Effector memory CD4-positive, alpha-beta T cell (primary cell): ENCODE results near the gene LRRC10B.
"Not testable (repeated sequence)": the region's sequence is repeated elsewhere in the genome, so short reads cannot be mapped to it uniquely, and the experiment has no call there.

Source experiments
- DNase-seq, 3 donors: peaks; one replicate each; pipeline ENCODE4 v3.0.0-alpha.2; 2020
- H3K27ac ChIP-seq: 2 replicates; pipeline ENCODE4 v1.7.0; 2013; ENCODE audit warnings: mild to moderate bottlenecking, low read length, moderate library complexity; ENCODE audit not compliant: insufficient read depth, poor library complexity, severe bottlenecking
- H3K27me3 ChIP-seq: replicated peaks from 2 replicates; pipeline ENCODE4 v1.7.0; 2013; ENCODE audit warnings: mild to moderate bottlenecking, low read length; ENCODE audit not compliant: insufficient read depth, control insufficient read depth, poor library complexity, severe bottlenecking
- H3K36me3 ChIP-seq: 2 replicates; pipeline ENCODE4 v1.7.0; 2013; ENCODE audit warnings: mild to moderate bottlenecking, low read length, moderate library complexity; ENCODE audit not compliant: control insufficient read depth, insufficient read depth
- H3K4me1 ChIP-seq: 2 replicates; pipeline ENCODE4 v1.7.0; 2013; ENCODE audit warnings: low read length, mild to moderate bottlenecking; ENCODE audit not compliant: control insufficient read depth, insufficient read depth, poor library complexity, severe bottlenecking
- H3K4me3 ChIP-seq: 2 replicates; pipeline ENCODE4 v1.7.0; 2013; ENCODE audit warnings: low read length, low read depth, mild to moderate bottlenecking; ENCODE audit not compliant: insufficient read depth, poor library complexity, severe bottlenecking
- H3K9me3 ChIP-seq: 2 replicates; pipeline ENCODE4 v1.7.0; 2013; ENCODE audit warnings: mild to moderate bottlenecking, low read length, moderate library complexity; ENCODE audit not compliant: control insufficient read depth

The LRRC10B gene

DNA sequence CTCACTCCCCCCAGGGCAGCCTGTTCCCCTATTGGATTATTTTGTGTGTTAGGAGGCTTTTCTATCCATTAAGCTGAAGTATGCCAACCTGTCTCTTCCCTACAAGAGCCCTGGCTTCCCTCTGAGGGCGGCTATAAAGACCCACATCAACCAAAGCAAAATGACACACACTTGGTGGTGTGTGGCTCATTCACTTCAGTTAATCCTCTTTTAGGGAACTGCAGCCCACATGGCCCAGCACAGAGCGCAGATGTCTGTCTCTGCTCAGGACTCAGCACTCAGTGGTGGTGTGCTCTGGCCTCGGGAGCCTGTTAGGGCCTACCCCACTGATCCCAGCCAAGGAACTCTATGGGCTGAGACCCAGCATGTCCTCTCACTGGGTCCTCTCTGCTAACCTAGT lies 32.2 kb upstream of the LRRC10B start:
- DNase-seq, result no peak
- no peaks in the 10 kb centered on the region for H3K27me3 ChIP-seq
- no peak overlapping the region for H3K4me3 ChIP-seq
- H3K9me3 ChIP-seq, result no peaks in the 10 kb centered on the region
- no peaks in the 10 kb centered on the region for H3K36me3 ChIP-seq
- H3K27ac ChIP-seq, result no peak overlapping the region
- peaks cover 6% of the 10 kb centered on the region for H3K4me1 ChIP-seq

DNA sequence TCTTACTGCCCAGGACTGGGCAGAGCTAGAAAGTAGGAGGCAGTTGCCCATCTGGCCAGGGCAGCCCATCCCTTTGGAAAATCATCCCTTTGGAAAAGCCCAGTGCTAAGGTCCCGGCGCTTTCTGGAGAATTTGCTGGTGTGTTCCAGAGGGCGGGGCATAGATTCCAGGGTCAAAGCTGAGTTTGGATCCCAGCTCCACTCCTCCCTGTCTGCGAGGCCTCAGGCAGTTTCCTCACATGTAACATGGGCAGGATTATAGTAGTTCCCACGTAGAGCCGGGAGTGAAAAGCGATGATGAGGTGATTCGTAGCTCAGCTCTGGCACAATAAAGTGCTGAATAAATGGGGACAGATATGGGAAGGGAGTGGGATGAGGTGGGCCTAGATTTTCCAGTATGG lies 31.4 kb upstream of the LRRC10B start:
- Histone ChIP-seq H3K27me3 (no peaks in the 10 kb centered on the region), H3K36me3 (no peaks in the 10 kb centered on the region), H3K4me3 (no peak overlapping the region), H3K4me1 (peaks cover 6% of the 10 kb centered on the region), H3K27ac (no peak overlapping the region), H3K9me3 (no peaks in the 10 kb centered on the region)
- DNase-seq, result no peak

DNA sequence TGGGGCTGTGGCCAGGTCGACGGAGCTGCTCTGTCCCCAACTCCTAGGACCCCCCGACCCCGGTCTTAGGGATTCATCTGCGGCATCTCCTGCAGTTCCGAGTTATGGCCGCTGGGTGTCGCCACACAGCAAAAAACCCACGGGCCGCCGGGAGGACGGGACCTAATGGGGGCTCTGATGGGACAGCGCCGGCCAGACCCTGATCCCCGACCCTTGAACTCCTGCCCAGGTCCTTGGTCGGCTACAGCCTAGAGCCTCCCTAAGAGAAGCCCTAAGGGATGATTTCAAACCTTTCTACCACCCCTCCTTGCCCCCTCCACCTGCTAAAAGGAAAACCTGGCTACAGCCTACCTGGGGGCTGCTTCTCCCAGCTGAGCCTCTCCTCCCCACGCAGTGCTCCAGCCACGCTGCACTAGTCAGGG lies 30.8 kb upstream of the LRRC10B start:
- H3K27me3 ChIP-seq, result no peaks in the 10 kb centered on the region

DNA sequence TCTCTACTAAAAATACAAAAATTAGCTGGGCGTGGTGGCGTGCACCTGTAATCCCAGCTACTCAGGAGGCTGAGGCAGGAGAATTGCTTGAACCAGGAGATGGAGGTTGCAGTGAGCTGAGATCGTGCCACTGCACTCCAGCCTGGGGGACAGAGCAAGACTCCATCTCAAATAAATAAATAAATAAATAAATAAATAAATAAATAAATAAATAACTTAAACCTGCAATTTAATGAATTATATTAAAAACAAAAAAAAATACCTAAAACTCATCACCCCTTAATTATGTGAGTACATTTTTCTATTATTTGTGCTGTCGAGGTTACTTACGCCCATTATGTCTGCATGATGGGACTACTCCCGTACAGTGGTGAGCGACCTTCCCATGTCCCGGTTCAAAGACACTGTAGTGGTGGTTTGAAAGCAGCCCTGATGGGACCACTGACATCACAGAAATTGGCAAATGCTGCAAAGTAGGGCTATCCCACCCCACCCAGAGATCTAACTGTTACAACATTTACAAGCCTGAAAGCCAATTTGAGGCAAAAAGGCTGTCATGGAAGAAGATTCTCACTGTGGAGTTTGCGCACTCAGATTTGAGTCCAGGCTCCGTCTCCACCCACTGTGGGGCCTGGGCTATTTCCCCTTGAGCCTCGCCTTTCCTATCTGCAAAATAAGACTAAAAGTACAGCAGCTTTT lies 29.0 kb upstream of the LRRC10B start:
- not testable (repeated sequence) for H3K9me3 ChIP-seq, H3K27me3 ChIP-seq, DNase-seq

More for the DNA sequence above, 30.8 kb upstream of the LRRC10B start:
- Histone ChIP-seq H3K27ac (no peak overlapping the region), H3K9me3 (no peaks in the 10 kb centered on the region), H3K36me3 (no peaks in the 10 kb centered on the region), H3K4me1 (peaks cover 6% of the 10 kb centered on the region), H3K4me3 (no peak overlapping the region)
- DNase-seq, result peak; percentile 13 to 31 (median 15)

DNA sequence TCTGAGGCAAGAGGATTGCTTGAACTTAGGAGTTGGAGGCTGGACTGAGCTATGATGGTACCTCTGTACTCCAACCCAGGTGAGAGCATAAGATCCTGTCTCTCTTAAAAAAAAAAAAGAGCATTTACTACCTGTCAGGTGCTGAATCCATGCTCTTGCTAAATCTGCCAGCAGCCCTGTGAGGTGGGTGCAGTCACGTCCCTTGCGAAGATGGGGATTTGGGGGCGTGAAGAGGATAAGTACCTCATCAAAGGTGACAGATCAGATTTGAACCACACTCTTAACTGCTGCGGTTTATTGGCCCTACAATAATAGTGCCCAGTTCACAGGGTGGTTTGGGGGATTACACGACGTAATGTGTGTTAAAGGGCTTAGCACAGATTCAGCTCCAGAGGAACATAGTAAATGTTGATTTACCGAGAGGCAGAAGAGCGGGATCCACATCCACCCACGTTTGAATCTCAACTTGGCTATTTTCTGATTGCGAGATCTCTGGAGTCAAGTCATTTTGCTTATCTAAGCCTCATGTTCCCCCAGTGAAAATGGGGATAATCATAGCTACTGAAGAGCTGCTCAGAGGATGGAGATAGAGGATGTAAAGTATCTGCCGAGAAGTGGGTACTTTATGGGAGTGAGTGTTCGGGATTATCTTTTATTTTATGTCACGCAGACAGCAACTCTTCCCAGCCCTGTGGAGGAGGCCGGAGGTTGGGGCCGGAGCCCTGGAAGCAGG lies 28.1 kb upstream of the LRRC10B start:
- no peak overlapping the region for H3K27ac ChIP-seq
- H3K4me3 ChIP-seq, result no peak overlapping the region
- H3K27me3 ChIP-seq, result no peaks in the 10 kb centered on the region
- peaks cover 6% of the 10 kb centered on the region for H3K4me1 ChIP-seq
- no peak for DNase-seq
- H3K36me3 ChIP-seq, result no peaks in the 10 kb centered on the region
- H3K9me3 ChIP-seq, result no peaks in the 10 kb centered on the region

More for the DNA sequence above, 29.0 kb upstream of the LRRC10B start:
- H3K4me3 ChIP-seq, H3K27ac ChIP-seq, H3K4me1 ChIP-seq, H3K36me3 ChIP-seq: not testable (repeated sequence)

DNA sequence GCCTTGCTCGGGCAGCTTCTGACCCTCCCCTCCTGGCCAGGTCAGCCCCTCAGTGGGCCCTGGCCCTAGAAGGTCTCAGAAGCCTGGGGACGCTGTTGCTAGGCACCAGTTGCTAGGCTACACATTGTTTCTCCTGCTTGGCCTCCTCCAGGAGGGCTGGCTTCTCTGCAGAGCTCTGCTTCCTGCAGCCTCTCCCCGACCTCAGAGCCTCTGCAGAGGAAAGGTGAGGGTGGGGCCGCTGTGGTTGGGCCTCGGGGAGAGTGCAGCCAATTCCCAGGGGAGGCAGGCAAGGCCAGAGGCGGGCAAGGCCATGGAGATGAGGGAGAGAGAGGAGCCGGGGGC lies 27.6 kb upstream of the LRRC10B start:
- no peaks in the 10 kb centered on the region for H3K27me3 ChIP-seq
- H3K27ac ChIP-seq, result no peak overlapping the region
- H3K9me3 ChIP-seq, result no peaks in the 10 kb centered on the region
- H3K4me1 ChIP-seq, result peaks cover 6% of the 10 kb centered on the region
- no peak for DNase-seq
- no peaks in the 10 kb centered on the region for H3K36me3 ChIP-seq
- no peak overlapping the region for H3K4me3 ChIP-seq

DNA sequence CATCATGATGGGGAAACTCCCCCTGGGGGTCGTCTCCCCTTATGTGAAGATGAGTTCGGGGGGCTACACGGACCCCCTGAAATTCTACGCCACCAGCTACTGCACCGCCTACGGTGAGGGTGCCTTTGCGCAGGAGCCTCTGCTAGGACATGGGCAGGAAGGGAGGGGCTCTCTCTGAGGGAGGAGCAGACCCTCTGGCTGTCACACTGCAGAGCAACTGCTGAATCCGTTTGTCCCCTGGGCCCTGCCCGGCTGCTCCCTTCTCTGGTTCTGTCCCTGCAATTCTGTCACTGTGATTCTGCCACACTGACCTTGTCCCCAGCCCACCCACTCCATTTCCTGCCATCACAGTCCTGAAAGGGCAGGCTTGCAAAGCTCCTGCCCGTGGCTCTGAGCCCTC lies 26.7 kb upstream of the LRRC10B start:
- Histone ChIP-seq H3K27me3 (no peaks in the 10 kb centered on the region), H3K4me3 (no peak overlapping the region), H3K36me3 (no peaks in the 10 kb centered on the region), H3K4me1 (peaks cover 6% of the 10 kb centered on the region), H3K9me3 (no peaks in the 10 kb centered on the region), H3K27ac (no peak overlapping the region)
- DNase-seq, result no peak

DNA sequence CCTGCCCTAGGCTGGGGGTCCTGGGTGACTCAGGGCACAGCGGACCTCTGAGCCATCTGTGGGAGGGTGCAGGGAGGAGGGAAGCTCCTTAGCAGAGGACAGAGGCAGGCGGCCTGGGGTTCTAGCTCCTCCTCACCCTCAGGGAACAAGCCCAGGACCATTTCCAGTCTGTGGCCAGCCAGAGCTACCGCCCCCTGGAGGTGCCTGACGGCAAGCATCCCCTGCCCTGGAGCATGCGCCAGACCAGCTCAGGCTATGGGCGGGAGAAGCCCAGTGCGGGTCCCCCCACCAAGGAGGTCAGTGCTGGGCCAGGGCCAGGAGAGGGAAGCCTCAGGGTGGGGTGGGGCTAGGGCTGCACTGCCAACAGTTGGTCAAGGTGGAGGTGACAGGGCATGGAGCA lies 26.0 kb upstream of the LRRC10B start:
- Histone ChIP-seq H3K9me3 (no peaks in the 10 kb centered on the region), H3K4me3 (no peak overlapping the region), H3K4me1 (peaks cover 5% of the 10 kb centered on the region), H3K27me3 (no peaks in the 10 kb centered on the region), H3K27ac (no peak overlapping the region), H3K36me3 (no peaks in the 10 kb centered on the region)
- no peak for DNase-seq

DNA sequence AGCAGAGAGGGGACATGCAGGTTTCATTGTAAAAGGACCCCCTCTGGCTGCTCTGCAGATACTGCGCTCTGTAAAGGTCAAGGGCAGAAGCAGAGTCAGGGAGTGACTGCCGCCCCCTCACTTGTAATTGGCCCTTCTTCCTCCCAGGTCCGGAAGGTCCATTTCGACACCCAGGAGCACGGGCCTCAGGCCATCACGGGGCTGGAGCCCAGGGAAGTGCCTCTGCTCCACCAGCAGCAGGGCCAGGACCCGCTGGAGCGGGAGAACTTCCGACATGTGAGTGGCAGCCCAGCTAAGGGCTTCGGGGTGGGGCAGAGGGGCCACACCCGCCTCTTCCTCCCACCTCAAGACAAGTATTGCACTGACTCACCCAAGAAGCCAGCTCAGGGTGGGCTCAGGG lies 24.0 kb upstream of the LRRC10B start:
- Histone ChIP-seq H3K27ac (no peak overlapping the region), H3K27me3 (no peaks in the 10 kb centered on the region), H3K36me3 (no peaks in the 10 kb centered on the region), H3K9me3 (no peaks in the 10 kb centered on the region), H3K4me1 (no peaks in the 10 kb centered on the region), H3K4me3 (no peak overlapping the region)
- DNase-seq, result no peak

DNA sequence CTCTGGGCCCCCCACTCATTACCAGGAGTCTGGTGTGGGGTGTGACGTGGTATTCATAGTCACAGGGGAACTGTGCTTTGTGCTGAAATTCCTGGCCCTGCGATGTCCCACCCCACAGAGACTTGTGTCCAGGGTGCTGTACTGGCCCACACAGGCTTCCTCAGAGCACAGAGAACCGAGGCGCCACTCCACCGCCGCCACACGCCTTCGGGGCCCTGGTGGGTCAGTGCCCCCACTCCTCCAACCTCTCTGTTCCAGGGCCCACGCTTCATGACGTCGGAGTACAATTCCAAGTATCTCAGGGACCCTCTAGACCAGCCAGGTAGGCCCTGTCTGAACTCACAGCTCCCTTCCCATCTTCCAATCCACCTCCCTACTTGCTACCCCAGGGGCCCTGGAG lies 23.5 kb upstream of the LRRC10B start:
- H3K9me3 ChIP-seq, result no peaks in the 10 kb centered on the region
- no peak overlapping the region for H3K27ac ChIP-seq
- H3K36me3 ChIP-seq, result no peaks in the 10 kb centered on the region
- no peak for DNase-seq
- H3K4me1 ChIP-seq, result no peaks in the 10 kb centered on the region
- H3K4me3 ChIP-seq, result no peak overlapping the region
- no peaks in the 10 kb centered on the region for H3K27me3 ChIP-seq
